ENCODE data around the gene ULK4.

- TF ChIP-seq POLR2AphosphoS5 (IDR thresholded peaks at IDR 0.05) (no peak), POLR2A (IDR thresholded peaks at IDR 0.05) (no peak), CTCF (IDR thresholded peaks at IDR 0.05) (no peak)
Measured at GRCh38 chr3:41315126-41315525, 646.8 kb downstream of the ULK4 start.
